CD4-positive, alpha-beta T cell treated with Interleukin-15 for 1 hour (primary cell): ENCODE results near the gene CHST12.
"Not testable (repeated sequence)": the region's sequence is repeated elsewhere in the genome, so short reads cannot be mapped to it uniquely, and the experiment has no call there.

Source experiments
- DNase-seq: peaks from one replicate; pipeline ENCODE4 v3.0.0-alpha.2; 2020

Gene CHST12

GRCh38 chr7:2405201-2405600, 1.8 kb downstream of the CHST12 start:
- DNase-seq: no peak

GRCh38 chr7:2405601-2406345, 2.4 kb downstream of the CHST12 start:
- DNase-seq: peak; percentile 70

GRCh38 chr7:2409745-2410414, 6.5 kb downstream of the CHST12 start:
- DNase-seq: no peak

- no peak for DNase-seq
Measured at GRCh38 chr7:2411049-2411448, 7.6 kb downstream of the CHST12 start.

GRCh38 chr7:2411815-2412586, 8.6 kb downstream of the CHST12 start:
- no peak for DNase-seq

DNA sequence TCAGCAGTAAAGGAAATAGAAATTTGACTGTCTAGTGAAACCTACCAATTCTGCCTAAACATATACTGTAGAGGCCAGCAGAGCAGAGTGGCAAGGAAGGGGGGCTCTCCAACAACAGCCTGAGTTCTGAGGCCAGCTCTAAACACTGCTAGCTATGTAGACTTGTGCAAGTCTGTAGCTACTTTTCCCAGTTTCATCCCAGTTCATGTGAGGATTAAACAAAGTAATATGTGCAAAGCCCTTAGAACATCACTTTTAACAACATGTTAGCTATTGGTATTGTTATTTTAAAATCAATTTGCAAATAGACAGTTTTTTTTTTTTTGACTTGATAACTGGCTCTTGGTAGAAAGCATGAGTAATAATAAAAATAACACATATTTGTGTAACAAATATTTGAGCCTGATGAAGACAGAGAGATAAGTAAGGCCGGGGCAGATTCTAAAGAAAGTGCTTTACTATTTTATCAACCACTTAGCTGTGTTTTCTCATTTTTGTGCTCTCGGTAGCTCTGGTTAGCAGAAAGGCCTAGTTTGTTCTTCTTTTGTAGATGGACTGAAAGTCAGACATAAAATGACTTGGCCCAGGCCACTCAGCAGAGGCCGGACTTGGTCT, 9.3 kb downstream of the CHST12 start:
- no peak for DNase-seq

DNA sequence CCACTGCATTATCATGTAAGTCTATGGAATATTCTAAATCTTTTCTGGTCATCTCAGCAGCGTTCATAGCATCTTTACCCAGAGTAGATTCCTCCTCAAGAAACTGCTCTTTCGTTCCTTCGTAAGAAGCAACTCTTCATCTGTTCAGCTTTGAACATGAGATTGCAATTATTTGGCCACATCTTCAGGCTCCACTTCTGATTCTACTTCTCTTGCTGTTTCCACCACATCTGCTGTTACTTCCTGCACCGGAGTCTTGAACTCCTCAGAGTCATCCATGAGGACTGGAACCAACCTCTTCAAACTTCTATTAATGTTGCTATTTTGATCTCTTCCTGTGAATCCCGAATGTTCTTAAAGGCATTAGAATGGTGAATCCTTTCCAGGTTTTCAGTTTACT, 12.7 kb downstream of the CHST12 start:
- no peak for DNase-seq

- DNase-seq: no peak
Measured at GRCh38 chr7:2416650-2417049, 13.2 kb downstream of the CHST12 start.

DNA sequence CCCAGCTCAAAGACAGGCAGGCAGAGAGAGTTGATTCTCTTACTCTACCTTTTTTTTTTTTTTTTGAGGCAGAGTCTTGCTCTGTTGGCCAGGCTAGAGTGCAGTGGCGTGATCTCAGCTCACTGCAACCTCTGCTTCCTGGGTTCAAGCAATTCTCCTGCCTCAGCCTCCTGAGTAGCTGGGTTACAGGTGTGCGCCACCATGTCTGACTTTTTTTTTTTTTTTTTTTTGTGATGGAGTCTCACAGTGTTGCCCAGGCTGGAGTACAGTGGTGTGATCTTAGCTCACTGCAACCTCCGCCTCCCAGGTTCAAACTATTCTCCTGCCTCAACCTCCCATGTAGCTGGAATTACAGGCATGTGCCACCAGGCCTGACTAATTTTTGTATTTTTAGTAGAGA, 13.8 kb downstream of the CHST12 start:
- not testable (repeated sequence) for DNase-seq

DNA sequence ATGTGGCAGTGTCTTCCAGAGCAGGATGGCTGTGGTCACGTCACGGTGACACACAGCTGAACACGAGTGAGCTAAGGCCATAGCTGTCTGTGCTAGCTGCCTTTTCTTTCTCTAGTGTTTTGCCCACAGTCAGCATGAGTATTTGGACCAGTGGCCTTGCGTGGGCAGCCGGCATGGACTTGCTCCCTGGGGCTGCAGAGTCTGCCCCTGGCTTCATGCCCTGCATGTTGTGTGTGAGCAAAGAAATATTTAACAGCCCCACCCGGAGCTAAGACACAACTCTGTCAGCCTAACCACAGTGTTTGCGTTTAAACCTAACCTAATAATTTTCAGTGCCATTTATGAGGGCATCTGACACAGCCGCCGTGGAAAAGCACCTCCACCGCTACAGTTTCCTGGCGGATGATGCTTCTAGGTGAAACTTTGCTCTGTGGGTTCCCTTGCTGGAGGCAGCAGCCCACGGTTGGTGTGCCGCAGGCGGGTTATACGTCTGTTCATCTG, 14.6 kb downstream of the CHST12 start:
- peak; percentile 62 for DNase-seq

DNA sequence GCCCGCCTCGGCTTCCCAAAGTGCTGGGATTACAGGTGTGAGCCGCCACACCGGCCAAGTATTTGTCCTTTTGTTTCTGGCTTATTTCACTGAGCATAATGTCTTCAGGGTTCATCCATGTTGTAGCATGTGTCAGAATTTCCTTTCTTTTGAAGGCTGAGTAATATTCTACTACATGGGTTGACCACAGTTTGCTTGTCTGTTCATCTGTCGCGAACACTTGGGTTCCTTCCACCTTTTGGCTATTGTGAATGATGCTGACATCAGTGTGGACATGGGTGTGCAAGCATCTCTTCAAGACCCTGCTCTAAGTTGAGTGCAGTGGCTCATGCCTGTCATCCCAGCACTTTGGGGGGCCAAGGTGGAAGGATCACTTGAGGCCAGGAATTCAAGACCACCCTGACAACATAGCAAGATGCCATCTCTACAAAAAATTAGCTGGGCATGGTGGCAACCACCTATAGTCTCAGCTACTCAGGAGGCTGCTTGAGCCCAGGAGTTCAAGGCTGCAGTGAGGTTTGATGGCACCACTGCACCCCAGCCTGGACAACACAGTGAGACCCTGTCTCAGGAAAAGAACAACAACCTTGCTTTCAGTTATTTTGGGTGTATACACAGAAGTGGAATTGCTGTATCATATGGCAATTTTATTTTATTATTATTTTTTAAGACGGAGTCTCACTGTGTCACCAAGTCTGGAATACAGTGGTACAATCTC, 17.0 kb downstream of the CHST12 start:
- DNase-seq: no peak

GRCh38 chr7:2421943-2422310, 18.5 kb downstream of the CHST12 start:
- no peak for DNase-seq

GRCh38 chr7:2425749-2426148, 22.3 kb downstream of the CHST12 start:
- DNase-seq: no peak

- peak; percentile 33 for DNase-seq
Measured at GRCh38 chr7:2431260-2431867, 28.0 kb downstream of the CHST12 start.

GRCh38 chr7:2432910-2433712, 29.7 kb downstream of the CHST12 start:
- no peak for DNase-seq

DNA sequence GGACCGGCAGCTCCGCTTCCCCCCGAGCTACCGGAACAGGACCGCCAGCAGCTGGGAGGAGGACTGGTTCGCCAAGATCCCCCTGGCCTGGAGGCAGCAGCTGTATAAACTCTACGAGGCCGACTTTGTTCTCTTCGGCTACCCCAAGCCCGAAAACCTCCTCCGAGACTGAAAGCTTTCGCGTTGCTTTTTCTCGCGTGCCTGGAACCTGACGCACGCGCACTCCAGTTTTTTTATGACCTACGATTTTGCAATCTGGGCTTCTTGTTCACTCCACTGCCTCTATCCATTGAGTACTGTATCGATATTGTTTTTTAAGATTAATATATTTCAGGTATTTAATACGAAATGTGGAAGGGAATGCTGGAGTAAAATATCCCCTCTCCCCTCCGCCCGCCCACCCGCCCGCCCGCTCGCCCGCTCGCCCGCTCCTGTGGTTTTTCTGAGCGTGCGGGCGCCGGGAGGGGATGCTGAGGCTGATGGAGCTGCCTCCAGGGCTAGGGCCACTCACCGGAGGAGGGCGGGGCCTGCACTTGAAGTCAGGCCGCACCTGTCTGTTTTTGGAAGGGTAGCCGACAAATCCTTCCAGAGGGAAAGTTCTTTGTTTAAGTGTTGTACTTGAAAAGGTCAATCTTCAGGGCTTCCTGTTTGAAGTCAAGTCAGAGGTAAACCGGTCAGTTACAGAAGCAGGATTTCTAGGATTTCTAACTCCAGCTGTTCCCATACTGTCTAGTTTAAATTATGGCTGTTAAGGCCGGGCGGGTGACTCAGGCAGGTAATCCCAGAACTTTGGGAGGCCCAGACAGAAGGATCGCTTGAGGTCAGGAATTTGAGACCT, 30.5 kb downstream of the CHST12 start:
- DNase-seq: no peak

GRCh38 chr7:2435146-2435545, 31.7 kb downstream of the CHST12 start:
- DNase-seq: no peak

DNA sequence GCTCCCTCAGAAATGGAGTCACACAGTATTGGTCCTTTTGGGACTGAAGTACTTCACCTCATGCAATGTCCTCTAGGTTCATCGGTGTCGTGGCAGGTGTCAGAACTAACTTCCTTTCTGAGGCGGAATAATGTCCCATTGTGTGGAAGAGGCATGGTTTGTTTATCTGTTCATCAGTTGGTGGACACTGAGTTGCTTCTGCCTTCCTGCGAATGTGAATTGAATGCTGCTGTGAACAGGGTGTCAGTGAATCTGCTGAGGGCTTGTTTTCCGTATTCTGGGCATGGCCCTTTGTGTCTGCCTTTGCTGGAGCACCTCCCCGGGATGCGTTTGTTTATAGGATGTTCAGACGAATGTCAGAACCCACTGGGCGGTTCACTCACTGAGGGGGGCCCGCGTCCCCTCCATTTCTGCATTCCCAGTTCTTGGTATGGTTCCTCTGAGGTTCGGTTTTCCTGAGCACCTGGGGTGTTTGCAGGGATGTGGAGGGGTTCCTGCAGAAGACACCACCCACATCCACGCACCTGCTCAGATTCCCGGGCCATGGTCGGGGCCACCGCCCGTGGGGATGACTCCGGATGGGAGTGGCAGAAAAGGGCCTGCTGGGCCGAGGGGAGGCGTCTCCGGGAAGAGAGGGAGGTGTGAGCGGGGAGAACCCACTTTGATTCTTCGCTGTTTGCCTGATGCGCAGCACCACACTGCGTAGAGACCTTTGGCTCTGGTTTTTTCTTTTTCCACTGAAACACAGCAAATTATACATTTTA, 33.1 kb downstream of the CHST12 start:
- DNase-seq: no peak

DNA sequence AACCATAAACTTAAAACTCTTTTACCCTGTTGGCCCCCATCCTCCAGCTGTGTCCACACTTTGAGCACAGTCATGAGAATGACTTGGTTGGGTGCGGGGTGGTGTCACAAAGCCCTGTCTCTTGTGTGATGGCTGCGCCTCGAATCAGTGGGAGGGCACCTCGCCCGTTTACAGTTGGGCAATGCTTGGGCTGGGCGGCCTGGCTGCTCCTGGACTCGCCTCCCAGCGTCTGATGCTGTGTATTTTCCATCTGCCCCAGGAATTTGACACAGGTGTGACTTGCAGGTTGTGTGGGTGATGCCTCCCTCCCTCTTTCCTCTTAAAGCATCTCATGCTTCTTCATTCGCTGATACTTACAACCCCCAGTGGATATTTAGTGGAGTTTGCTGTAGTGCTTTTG, 33.7 kb downstream of the CHST12 start:
- no peak for DNase-seq
